ENCODE data around the gene BLCAP. TPM values are rescaled to one million over a fixed set of nuclear protein-coding genes. Genes with fewer than 3 reads are reported as not detected.
"Not testable (repeated sequence)": the region's sequence is repeated elsewhere in the genome, so short reads cannot be mapped to it uniquely, and the experiment has no call there.

Gene BLCAP
- total RNA-seq, 2 donors from 2014 or later: 93.0 to 101 TPM

DNA sequence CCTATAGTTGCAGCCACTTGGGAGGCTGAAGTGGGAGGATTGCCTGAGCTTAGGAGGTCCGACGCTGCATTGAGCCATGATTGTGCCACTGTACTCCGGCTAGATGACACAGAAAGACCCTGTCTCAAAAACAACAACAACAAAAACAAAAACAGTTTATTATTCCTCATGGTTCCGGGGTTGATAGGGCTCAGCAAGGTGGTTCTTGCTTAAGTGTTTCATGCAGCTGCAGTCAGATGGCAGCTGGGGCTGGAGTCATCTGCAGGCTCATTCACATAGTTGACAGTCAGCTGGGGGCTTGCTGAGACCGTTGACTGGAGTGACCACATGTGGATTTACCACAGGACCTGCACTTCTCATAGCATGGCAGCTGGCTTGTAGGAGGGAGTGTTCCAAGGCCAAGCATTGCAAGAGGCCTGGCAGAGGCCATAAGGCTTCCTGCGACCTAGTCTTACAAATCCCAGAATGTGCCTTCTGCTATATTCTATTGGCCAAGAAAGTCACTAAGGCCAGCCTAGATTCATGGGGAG lies 35.5 kb downstream of the BLCAP start:
- H3K27me3 ChIP-seq (replicated peaks; ENCODE audit: insufficient read depth): no peaks in the 10 kb centered on the region
- intact Hi-C loops (cut with DNase I): no loop called here
- no peak overlapping the region for H3K27ac ChIP-seq
- 93% methylated on average over 6 of the region's 6 CpGs for WGBS
- no peak for DNase-seq (ENCODE audit: low spot score)
- no peak overlapping the region for H3K4me3 ChIP-seq
- TF ChIP-seq POLR2A (IDR thresholded peaks at IDR 0.05) (no peak), POLR2AphosphoS5 (IDR thresholded peaks at IDR 0.05) (no peak)
- TF ChIP-seq, protein P1, sequence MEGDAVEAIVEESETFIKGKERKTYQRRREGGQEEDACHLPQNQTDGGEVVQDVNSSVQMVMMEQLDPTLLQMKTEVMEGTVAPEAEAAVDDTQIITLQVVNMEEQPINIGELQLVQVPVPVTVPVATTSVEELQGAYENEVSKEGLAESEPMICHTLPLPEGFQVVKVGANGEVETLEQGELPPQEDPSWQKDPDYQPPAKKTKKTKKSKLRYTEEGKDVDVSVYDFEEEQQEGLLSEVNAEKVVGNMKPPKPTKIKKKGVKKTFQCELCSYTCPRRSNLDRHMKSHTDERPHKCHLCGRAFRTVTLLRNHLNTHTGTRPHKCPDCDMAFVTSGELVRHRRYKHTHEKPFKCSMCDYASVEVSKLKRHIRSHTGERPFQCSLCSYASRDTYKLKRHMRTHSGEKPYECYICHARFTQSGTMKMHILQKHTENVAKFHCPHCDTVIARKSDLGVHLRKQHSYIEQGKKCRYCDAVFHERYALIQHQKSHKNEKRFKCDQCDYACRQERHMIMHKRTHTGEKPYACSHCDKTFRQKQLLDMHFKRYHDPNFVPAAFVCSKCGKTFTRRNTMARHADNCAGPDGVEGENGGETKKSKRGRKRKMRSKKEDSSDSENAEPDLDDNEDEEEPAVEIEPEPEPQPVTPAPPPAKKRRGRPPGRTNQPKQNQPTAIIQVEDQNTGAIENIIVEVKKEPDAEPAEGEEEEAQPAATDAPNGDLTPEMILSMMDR (IDR thresholded peaks at IDR 0.05): no peak
- no peaks in the 10 kb centered on the region for H3K36me3 ChIP-seq
- no peaks in the 10 kb centered on the region for H3K9me3 ChIP-seq
- no peaks in the 10 kb centered on the region for H3K4me1 ChIP-seq (replicated peaks)

DNA sequence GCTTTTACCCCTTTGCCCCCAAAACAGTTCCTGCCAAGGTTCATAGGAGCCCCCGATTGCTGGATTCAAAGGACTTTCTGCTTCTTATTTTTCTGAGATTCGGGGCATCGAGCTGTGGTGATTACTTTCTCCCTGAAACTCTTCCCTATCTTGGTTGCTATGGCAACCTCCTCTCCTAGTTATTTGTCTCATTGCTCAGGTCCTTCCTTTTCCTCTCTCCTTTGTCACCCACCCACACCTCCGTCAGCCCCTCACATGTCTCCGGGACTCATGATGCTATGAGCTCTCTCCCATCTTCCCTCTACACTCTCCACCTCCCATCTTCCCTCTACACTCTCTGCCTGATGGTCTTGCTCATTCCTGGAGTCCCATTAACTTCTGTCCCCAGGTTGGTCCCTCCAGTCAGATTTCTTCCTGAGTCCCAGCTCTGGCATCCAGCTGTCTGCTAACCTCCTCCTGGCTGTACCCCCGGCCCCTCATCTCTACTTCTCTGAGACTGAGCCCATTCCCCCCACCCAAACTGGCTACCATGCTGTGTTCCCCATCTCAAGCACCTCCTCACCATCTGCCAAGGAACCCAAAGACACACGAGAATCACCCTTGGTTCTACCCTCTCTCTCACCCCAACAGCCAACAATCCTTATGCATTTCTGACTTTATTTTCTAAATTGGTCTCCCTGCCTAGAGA lies 36.9 kb downstream of the BLCAP start:
- H3K27ac ChIP-seq: no peak overlapping the region
- H3K4me3 ChIP-seq: no peak overlapping the region
- no peak for DNase-seq (ENCODE audit: low spot score)
- intact Hi-C loops (cut with DNase I): no loop called here
- no peaks in the 10 kb centered on the region for H3K9me3 ChIP-seq
- 79% methylated on average over 7 of the region's 7 CpGs for WGBS
- no peaks in the 10 kb centered on the region for H3K4me1 ChIP-seq (replicated peaks)
- no peaks in the 10 kb centered on the region for H3K27me3 ChIP-seq (replicated peaks; ENCODE audit: insufficient read depth)
- H3K36me3 ChIP-seq: no peaks in the 10 kb centered on the region
- TF ChIP-seq POLR2AphosphoS5 (IDR thresholded peaks at IDR 0.05) (no peak), POLR2A (IDR thresholded peaks at IDR 0.05) (no peak)
- TF ChIP-seq, protein P1 (IDR thresholded peaks at IDR 0.05): no peak

DNA sequence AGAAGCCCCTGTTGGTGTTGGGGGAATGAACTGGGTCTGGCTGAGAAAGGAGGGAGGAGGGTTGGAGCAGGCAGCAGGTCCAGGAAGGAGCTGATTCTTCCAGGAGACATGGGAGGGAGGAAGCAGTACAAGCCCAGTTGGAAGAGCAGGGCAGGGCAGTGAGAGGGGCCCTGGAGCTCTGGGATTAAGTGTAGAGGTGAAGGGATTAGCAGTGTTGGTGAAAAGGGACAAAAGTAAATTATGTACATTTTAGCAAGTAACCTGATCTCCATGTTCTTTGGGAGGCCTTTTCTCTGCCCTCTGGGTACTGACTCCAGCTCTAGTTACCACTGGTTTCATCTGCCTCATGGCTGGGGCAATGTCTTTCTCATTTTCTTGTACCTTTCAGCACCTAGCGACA lies 41.5 kb downstream of the BLCAP start:
- H3K27ac ChIP-seq; H3K4me1 ChIP-seq (replicated peaks); H3K4me3 ChIP-seq; H3K9me3 ChIP-seq; DNase-seq (ENCODE audit: low spot score); H3K27me3 ChIP-seq (replicated peaks; ENCODE audit: insufficient read depth); H3K36me3 ChIP-seq; intact Hi-C loops (cut with DNase I): not testable (repeated sequence)
- WGBS: 97% methylated on average over 1 of the region's 1 CpG

DNA sequence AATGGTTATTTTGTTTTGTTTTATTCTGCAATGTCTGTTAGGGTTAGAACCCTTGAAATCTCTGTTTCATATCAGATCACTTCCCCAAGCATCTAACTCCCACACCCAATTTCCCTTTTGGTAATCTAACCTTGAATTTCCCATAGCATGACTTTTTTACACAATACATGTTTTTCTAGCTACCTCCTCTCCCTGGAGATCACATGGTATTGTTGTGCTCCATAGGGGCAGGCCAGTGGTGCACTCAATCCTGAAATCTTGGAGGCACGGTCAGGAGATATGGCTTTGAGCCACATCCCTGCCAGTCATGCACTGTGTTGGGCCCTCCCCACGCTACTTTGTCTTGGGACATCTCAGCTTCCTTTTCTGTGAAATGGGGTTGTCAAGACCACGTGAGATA lies 43.3 kb downstream of the BLCAP start:
- Histone ChIP-seq H3K4me1 (replicated peaks) (no peaks in the 10 kb centered on the region), H3K36me3 (no peaks in the 10 kb centered on the region), H3K27me3 (replicated peaks; ENCODE audit: insufficient read depth) (no peaks in the 10 kb centered on the region), H3K4me3 (no peak overlapping the region), H3K27ac (no peak overlapping the region), H3K9me3 (no peaks in the 10 kb centered on the region)
- WGBS: 65% methylated on average over 3 of the region's 3 CpGs
- intact Hi-C loops (cut with DNase I): no loop called here
- TF ChIP-seq POLR2A (IDR thresholded peaks at IDR 0.05) (no peak), POLR2AphosphoS5 (IDR thresholded peaks at IDR 0.05) (no peak)
- TF ChIP-seq, protein P1 (IDR thresholded peaks at IDR 0.05): no peak
- no peak for DNase-seq (ENCODE audit: low spot score)

DNA sequence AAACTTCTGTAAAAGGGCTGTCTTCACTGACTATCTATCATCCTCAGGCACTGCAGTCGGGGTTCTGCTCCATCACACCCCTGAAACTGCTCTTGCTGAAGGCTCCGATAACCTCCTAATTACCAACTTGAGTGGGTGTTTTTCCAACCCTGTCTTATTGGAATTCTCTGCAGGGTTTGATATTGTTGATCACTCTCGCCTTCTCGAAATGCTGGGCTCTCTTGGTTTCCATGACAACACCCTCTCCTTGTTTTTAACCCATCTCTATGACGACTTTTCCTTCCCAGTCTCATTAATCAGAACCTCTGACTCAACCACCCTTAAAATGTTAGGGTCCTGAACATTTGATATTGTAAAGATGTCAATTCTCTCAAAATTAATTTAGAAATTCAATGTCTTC lies 46.1 kb downstream of the BLCAP start:
- H3K4me1 ChIP-seq (replicated peaks): no peaks in the 10 kb centered on the region
- DNase-seq (ENCODE audit: low spot score): no peak
- no peaks in the 10 kb centered on the region for H3K36me3 ChIP-seq
- no peaks in the 10 kb centered on the region for H3K9me3 ChIP-seq
- H3K27ac ChIP-seq: no peak overlapping the region
- intact Hi-C loops (cut with DNase I): no loop called here
- TF ChIP-seq POLR2AphosphoS5 (IDR thresholded peaks at IDR 0.05): no peak
- TF ChIP-seq POLR2A (IDR thresholded peaks at IDR 0.05): no peak
- TF ChIP-seq, protein P1 (IDR thresholded peaks at IDR 0.05): no peak
- WGBS: 92% methylated on average over 5 of the region's 5 CpGs
- no peaks in the 10 kb centered on the region for H3K27me3 ChIP-seq (replicated peaks; ENCODE audit: insufficient read depth)
- H3K4me3 ChIP-seq: no peak overlapping the region
